Fibroblast of the conjunctiva (primary cell): Measurements from ENCODE around the gene MYH2.

Experiments used
- DNase-seq: peaks from one replicate; pipeline ENCODE4 v3.0.0-alpha.2; 2010; ENCODE audit warnings: low read depth

MYH2 gene

GRCh38 chr17:10516065-10516464 is 33.4 kb downstream of the MYH2 start:
- no peak for DNase-seq

GRCh38 chr17:10513299-10514067 is 36.0 kb downstream of the MYH2 start:
- DNase-seq = no peak

GRCh38 chr17:10512856-10513255 is 36.6 kb downstream of the MYH2 start:
- DNase-seq = no peak

- no peak for DNase-seq
Measured at GRCh38 chr17:10499950-10500349, 49.5 kb downstream of the MYH2 start.

GRCh38 chr17:10492004-10492403 is 57.5 kb downstream of the MYH2 start:
- DNase-seq = no peak

GRCh38 chr17:10482252-10482651 is 67.2 kb downstream of the MYH2 start:
- no peak for DNase-seq

- no peak for DNase-seq
Measured at GRCh38 chr17:10477701-10478100, 71.8 kb downstream of the MYH2 start.

GRCh38 chr17:10474536-10474935 is 74.9 kb downstream of the MYH2 start:
- no peak for DNase-seq

GRCh38 chr17:10471858-10472257 is 77.6 kb downstream of the MYH2 start:
- DNase-seq = no peak
